Stomach (tissue), 9 donors: ENCODE results near the gene OBSCN. TPM values are rescaled to one million over a fixed set of nuclear protein-coding genes. Genes with fewer than 3 reads are reported as not detected.

Experiments
- DNase-seq, 2 donors: peaks; one replicate each; pipeline versions ENCODE4 v3.0.0 to v3.0.0-alpha.2; 2013 to 2019
- H3K27ac ChIP-seq, 5 donors: fragments of 200-600 bp in 4 of 5; sonication (generic) in 4 of 5; one replicate each; pipeline ENCODE4 v1.5.1; 2013 to 2019; ENCODE audit warnings: mild to moderate bottlenecking in 1 of 5, moderate library complexity in 1 of 5
- H3K27me3 ChIP-seq, 3 donors: fragments of 200-600 bp; sonication (generic); one replicate each; pipeline ENCODE4 v1.5.1; 2017 to 2019; ENCODE audit warnings: mixed run types in 1 of 3
- H3K36me3 ChIP-seq, 4 donors: fragments of 200-600 bp; sonication (generic); 1 replicate in 3 of 4; 2 replicates in 1 of 4; pipeline ENCODE4 v1.5.1; 2016 to 2019
- H3K4me1 ChIP-seq, 4 donors: fragments of 200-600 bp; sonication (generic); one replicate each; pipeline ENCODE4 v1.5.1; 2016 to 2019
- H3K4me3 ChIP-seq, 4 donors: fragments of 200-600 bp; sonication (generic) in 3 of 4; one replicate each; pipeline ENCODE4 v1.5.1; 2016 to 2019; ENCODE audit warnings: mild to moderate bottlenecking in 1 of 4
- H3K9me3 ChIP-seq, 4 donors: fragments of 200-600 bp; sonication (generic); one replicate each; pipeline ENCODE4 v1.5.1; 2016 to 2019
- EP300 ChIP-seq: sonication (generic); formaldehyde crosslinking; IDR thresholded peaks from one replicate; pipeline ENCODE4 v1.6.1; 2017; ENCODE audit warnings: antibody characterized with exemption
- POLR2A ChIP-seq, 4 donors: fragments of 450-650 bp; IDR thresholded peaks; one replicate each; pipeline ENCODE4 v1.6.1; 2016; ENCODE audit warnings: antibody characterized with exemption in 4 of 4, control low read depth in 2 of 4, mild to moderate bottlenecking in 1 of 4, moderate library complexity in 1 of 4
- POLR2AphosphoS5 ChIP-seq, 3 donors: sonication (generic); formaldehyde crosslinking; IDR thresholded peaks; one replicate each; pipeline ENCODE4 v1.6.1; 2016; ENCODE audit warnings: antibody characterized with exemption in 3 of 3
- WGBS, 5 donors: extraction: QIAGEN DNeasy Blood & Tissue Kit in 3 of 5; methylation state at CpG; one replicate each; pipeline versions ENCODE4 v1.1.5 to v1.1.7; 2013 to 2018; 5-methylcytosine and 5-hydroxymethylcytosine counted together
- intact Hi-C: fragments of 100-400 bp; cut with DNase I; formaldehyde crosslinking; loops from one replicate; pipeline ENCODE4 v1.15.1; 2023; ENCODE audit warnings: low total_unique reads
- polyA plus RNA-seq, 3 donors: library from polyadenylated mRNA; stranded (reverse); fragments of 200-250 nt; gene quantifications; one replicate each; pipeline ENCODE4 v1.2.3, GENCODE V29; 2013
- total RNA-seq, 5 donors: library from RNA; depleted of rRNA; stranded (reverse); fragments of >200 nt; gene quantifications; one replicate each; pipeline versions ENCODE4 v1.1.0 to v1.2.3, GENCODE V29; 2014 to 2016
- TF ChIP-seq, protein P1 (sequence below), 7 experiments: fragments of 450-650 bp in 4 of 7; fragments of 200-600 bp in 3 of 7; sonication (generic) in 3 of 7; IDR thresholded peaks; one replicate each; pipeline ENCODE4 v1.5.1; 2016 to 2019; ENCODE audit warnings: antibody characterized with exemption in 7 of 7, control low read depth in 2 of 7, mild to moderate bottlenecking in 1 of 7
- donor health status: healthy with polysubstance abuse.
- donor health status: Bipolar disorder and iron deficiency.
- donor health status: healthy.

OBSCN gene
- total and polyA plus RNA-seq, 8 donors, result 7.2 to 111 (median 24.7) TPM

DNA sequence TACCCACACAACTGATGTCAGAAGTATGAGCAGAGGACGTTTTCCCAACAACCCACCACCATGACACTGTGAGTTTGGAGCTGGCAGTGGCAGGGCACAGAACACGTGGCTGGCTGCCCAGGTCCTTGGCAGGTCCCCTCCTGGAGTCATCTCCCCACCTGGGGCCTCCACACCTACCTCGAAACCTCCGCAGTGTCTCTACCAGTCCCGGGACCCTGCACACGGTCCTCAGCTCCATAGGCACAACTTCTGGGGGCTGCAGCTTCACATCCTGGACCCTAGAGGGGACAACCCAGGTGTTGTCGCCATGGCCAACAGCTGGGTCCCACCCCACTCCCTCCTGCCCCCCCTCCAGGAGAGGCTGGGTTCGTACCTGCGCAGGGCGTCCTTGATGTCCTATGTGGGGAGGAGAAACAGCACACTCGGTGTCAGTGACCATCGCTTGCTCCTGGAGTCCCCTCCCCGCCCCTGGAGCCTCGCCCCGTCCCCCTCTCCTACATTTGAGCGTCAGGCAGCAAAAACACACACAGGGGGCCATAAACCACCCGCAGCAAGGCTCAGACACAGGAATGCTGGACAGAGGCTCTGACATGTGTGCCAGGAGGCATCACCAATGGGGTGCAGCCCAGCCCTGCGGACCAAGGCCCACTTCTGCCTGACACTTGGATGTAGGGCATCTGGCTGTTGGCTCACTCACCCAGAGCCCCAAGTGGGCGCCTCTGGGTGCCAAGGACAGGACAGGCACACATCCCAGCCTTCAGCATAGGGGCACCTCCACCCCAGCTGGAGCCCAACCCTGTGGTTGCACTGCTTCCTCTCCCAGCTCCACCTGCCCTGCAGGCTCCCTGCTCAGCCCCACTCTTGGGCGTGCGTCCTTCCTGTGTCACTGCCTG, 189.2 kb downstream of the OBSCN start:
- Histone ChIP-seq H3K27me3 (no peaks in the 10 kb centered on the region), H3K36me3 (peaks cover 39 to 95% (median 91%) of the 10 kb centered on the region in 4 donors), H3K9me3 (no peaks in the 10 kb centered on the region), H3K4me1 (peaks cover 0 to 28% (median 7%) of the 10 kb centered on the region in 4 donors), H3K27ac (no peak overlapping the region), H3K4me3 (no peak overlapping the region)
- intact Hi-C loops, result no loop called here
- no peak for DNase-seq
- 89 to 95% (median 92%) methylated on average over 19 to 21 of the region's 21 CpGs for WGBS, 5 donors
- TF ChIP-seq POLR2A (IDR thresholded peaks at IDR 0.05), result no peak
- TF ChIP-seq, protein P1, sequence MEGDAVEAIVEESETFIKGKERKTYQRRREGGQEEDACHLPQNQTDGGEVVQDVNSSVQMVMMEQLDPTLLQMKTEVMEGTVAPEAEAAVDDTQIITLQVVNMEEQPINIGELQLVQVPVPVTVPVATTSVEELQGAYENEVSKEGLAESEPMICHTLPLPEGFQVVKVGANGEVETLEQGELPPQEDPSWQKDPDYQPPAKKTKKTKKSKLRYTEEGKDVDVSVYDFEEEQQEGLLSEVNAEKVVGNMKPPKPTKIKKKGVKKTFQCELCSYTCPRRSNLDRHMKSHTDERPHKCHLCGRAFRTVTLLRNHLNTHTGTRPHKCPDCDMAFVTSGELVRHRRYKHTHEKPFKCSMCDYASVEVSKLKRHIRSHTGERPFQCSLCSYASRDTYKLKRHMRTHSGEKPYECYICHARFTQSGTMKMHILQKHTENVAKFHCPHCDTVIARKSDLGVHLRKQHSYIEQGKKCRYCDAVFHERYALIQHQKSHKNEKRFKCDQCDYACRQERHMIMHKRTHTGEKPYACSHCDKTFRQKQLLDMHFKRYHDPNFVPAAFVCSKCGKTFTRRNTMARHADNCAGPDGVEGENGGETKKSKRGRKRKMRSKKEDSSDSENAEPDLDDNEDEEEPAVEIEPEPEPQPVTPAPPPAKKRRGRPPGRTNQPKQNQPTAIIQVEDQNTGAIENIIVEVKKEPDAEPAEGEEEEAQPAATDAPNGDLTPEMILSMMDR (IDR thresholded peaks at IDR 0.05), result no peak
- no peak for TF ChIP-seq EP300
- TF ChIP-seq POLR2AphosphoS5 (IDR thresholded peaks at IDR 0.05), result no peak

DNA sequence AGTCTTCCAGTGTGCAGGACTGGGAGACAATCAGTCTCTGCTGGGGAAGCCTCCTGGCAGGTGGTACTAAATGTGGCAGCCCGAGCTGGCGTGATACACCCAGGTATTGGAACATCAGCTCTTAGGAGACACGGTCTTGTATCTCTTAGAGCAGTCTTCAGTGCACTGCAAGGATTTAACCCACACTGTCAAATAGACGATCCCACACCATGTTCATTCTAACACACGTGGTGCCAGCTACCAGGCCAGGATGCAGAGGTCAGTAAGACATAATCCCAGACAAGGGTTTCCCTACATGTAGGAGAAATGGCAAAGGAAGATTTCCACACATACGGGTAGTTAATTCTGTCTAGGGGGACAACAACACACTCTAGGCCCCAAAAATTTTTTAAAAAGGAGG, 190.1 kb downstream of the OBSCN start:
- Histone ChIP-seq H3K36me3 (peaks cover 42 to 93% (median 88%) of the 10 kb centered on the region in 4 donors), H3K27ac (no peak overlapping the region), H3K27me3 (no peaks in the 10 kb centered on the region), H3K9me3 (no peaks in the 10 kb centered on the region), H3K4me1 (peaks cover 0 to 37% (median 10%) of the 10 kb centered on the region in 4 donors), H3K4me3 (no peak overlapping the region)
- no peak for DNase-seq
- intact Hi-C loops, result no loop called here
- TF ChIP-seq POLR2A (IDR thresholded peaks at IDR 0.05) (no peak), POLR2AphosphoS5 (IDR thresholded peaks at IDR 0.05) (no peak), EP300 (no peak)
- TF ChIP-seq, protein P1 (IDR thresholded peaks at IDR 0.05), result no peak
- WGBS, 5 donors, result 88 to 93% (median 90%) methylated on average over 6 of the region's 6 CpGs

DNA sequence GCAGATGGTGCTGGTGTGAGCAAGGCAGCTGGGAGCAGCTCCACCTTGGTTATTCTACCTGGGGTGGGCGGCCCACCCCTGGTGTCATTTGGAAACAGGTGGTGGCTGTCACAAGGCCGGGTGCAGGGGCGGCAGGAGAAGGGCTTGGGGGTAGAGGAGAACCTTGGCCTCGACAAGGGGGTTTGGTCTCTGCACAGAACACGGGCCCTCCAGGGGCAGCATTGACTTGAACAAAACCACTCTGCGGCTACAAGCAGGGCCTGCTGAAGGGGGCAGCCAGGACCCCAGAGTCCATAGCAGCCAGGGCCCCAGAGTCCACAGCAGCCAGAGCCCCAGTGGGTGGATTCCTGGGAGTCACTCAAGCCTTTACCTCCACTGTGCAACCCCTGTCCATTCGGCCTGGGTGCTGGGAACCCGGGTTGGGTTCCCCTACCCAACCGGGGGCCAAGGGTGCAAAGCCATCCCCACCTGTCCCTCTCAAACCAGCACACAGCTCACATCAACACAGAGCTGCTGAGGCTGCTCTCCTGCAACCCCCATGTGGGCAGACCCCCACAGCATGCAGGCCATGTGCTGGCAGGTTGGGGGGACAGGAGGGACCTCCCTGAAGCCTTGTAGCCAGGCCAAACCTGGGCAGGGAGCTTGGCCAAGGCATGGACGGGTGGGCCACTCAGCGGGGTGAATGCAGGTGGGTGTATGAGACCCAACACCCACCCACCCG, 191.1 kb downstream of the OBSCN start:
- intact Hi-C loops, result no loop called here
- H3K27ac ChIP-seq, result no peak overlapping the region
- H3K36me3 ChIP-seq, result peaks cover 43 to 96% (median 85%) of the 10 kb centered on the region in 4 donors
- 81 to 92% (median 89%) methylated on average over 7 to 12 of the region's 12 CpGs for WGBS, 5 donors
- no peak for TF ChIP-seq POLR2A (IDR thresholded peaks at IDR 0.05)
- TF ChIP-seq, protein P1 (IDR thresholded peaks at IDR 0.05), result no peak
- no peak for TF ChIP-seq EP300
- no peak for TF ChIP-seq POLR2AphosphoS5 (IDR thresholded peaks at IDR 0.05)
- H3K4me1 ChIP-seq, result peaks cover 0 to 37% (median 16%) of the 10 kb centered on the region in 4 donors
- H3K4me3 ChIP-seq, result no peak overlapping the region
- DNase-seq, result no peak
- no peaks in the 10 kb centered on the region for H3K9me3 ChIP-seq
- no peaks in the 10 kb centered on the region for H3K27me3 ChIP-seq

DNA sequence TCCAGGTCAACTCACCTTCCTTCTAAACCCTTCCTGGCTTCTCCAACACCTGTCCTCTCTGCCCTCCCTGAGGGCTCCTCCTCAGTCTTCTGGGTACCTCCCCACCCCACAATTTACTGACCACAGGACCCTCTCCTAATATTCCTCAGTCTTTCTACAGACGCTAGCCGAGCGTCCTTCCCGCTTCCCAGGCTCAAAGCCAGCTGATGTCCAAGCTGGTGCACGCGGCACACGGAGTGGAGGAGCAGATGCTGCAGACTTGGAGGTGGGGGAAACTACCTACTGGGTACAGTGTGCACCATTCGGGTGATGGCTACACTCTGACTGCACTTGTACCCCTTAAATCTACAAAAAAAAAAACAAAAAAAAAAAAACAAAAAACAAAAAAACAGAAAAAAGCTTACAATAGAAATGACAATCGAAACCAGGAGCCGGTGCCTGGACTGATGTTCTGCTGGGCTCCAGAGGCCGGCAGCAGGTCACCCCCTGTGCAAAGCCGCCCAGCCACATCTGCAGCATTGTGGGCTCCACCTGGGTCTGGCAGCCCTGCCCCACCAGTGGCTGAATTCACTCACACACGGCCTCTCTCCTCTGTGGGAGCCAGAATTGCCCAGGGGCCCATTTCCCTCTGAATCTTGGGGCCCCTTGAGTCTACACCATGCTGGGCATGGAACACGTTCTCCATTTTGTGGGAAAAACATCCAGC, 191.8 kb downstream of the OBSCN start:
- H3K36me3 ChIP-seq, result peaks cover 43 to 94% (median 78%) of the 10 kb centered on the region in 4 donors
- DNase-seq, result no peak

More for the DNA sequence above, 191.8 kb downstream of the OBSCN start:
- Histone ChIP-seq H3K27me3 (no peaks in the 10 kb centered on the region), H3K9me3 (no peaks in the 10 kb centered on the region), H3K27ac (no peak overlapping the region), H3K4me1 (peaks cover 0 to 40% (median 22%) of the 10 kb centered on the region in 4 donors), H3K4me3 (no peak overlapping the region)
- intact Hi-C loops, result no loop called here
- WGBS, 5 donors, result 93 to 96% (median 95%) methylated on average over 13 to 14 of the region's 14 CpGs
- TF ChIP-seq, protein P1 (IDR thresholded peaks at IDR 0.05), result no peak
- no peak for TF ChIP-seq EP300
- TF ChIP-seq POLR2A (IDR thresholded peaks at IDR 0.05), result no peak
- no peak for TF ChIP-seq POLR2AphosphoS5 (IDR thresholded peaks at IDR 0.05)
